ENCODE measurements around the gene KLF6. TPM values are rescaled to one million over a fixed set of nuclear protein-coding genes. Genes with fewer than 3 reads are reported as not detected.

Gene KLF6
- total and polyA plus RNA-seq, 9 of the 15 experiments (the other 6 are each of a cell fraction or from before 2014, with no cell fraction given): 3.2 to 23.9 (median 8.0) TPM

- TF ChIP-seq ZFP91 (CRISPR knock-in tag; IDR thresholded peaks at IDR 0.05) (no peak), SIX5 (IDR thresholded peaks at IDR 0.05; ENCODE audit: borderline replicate concordance in 1 of 2, insufficient read depth in 1 of 2, low read depth in 1 of 2, low read length in 2 of 2) (no peak), ZNF174 (CRISPR knock-in tag; IDR thresholded peaks at IDR 0.05) (no peak), SMARCB1 (IDR thresholded peaks at IDR 0.05; ENCODE audit: insufficient read length, low read depth) (no peak), SMARCC2 (IDR thresholded peaks at IDR 0.05; ENCODE audit: low read depth) (no peak), E2F3 (CRISPR knock-in tag; IDR thresholded peaks at IDR 0.05) (no peak), ZNF766 (CRISPR knock-in tag; conservative IDR thresholded peaks at IDR 0.05) (peak; percentile 62; the same call in 1 of the 2 replicates), ZNF75A (CRISPR knock-in tag; IDR thresholded peaks at IDR 0.05) (no peak), HNRNPUL1 (IDR thresholded peaks at IDR 0.05; ENCODE audit: low read length) (no peak), DPF2 (IDR thresholded peaks at IDR 0.05) (peak; percentile 37), ZNF592 (IDR thresholded peaks at IDR 0.05) (peak; percentile 82), PRDM10 (IDR thresholded peaks at IDR 0.05; ENCODE audit: partially characterized antibody) (peak; percentile 61), PHTF2 (CRISPR knock-in tag; IDR thresholded peaks at IDR 0.05) (no peak), BMI1 (IDR thresholded peaks at IDR 0.05; ENCODE audit: low read length) (no peak), ZNF583 (CRISPR knock-in tag; IDR thresholded peaks at IDR 0.05) (no peak), ZBTB2 (IDR thresholded peaks at IDR 0.05) (0 out of 2 replicates have a peak, but pooled peaks have one; percentile 9)
Measured at GRCh38 chr10:3828404-3829155, 43.6 kb upstream of the KLF6 start (continued).

Measured in K562 (cell line).